Colonic mucosa (tissue), 4 donors: ENCODE measurements around the gene PDZD4. TPM values are rescaled to one million over a fixed set of nuclear protein-coding genes. Genes with fewer than 3 reads are reported as not detected.

ENCODE experiments used
- DNase-seq: peaks from one replicate; pipeline ENCODE4 v3.0.0-alpha.2; 2020
- H3K27ac ChIP-seq: fragments of 200-600 bp; one replicate; pipeline ENCODE4 v1.8.0; 2021
- H3K27me3 ChIP-seq: fragments of 200-600 bp; one replicate; pipeline ENCODE4 v1.8.0; 2021
- H3K36me3 ChIP-seq: fragments of 200-600 bp; one replicate; pipeline ENCODE4 v1.8.0; 2021
- H3K4me1 ChIP-seq: fragments of 200-600 bp; one replicate; pipeline ENCODE4 v1.8.0; 2021; ENCODE audit warnings: mild to moderate bottlenecking
- H3K4me3 ChIP-seq: fragments of 200-600 bp; one replicate; pipeline ENCODE4 v1.8.0; 2021
- H3K9ac ChIP-seq, 2 donors: one replicate each; pipeline ENCODE4 v1.7.0; 2013; ENCODE audit warnings: control low read depth in 2 of 2, low read depth in 2 of 2, low read length in 2 of 2
- H3K9me3 ChIP-seq: fragments of 200-600 bp; one replicate; pipeline ENCODE4 v1.8.0; 2021
- intact Hi-C: fragments of 100-400 bp; cut with DNase I; formaldehyde crosslinking; loops from one replicate; pipeline ENCODE4 v1.14.1; 2022
- total RNA-seq, 2 donors: library from RNA; stranded (reverse); fragmentation: NEBNext Ultra II Directional in 1 of 2; extraction: Animal tissue kit (Norgen Biotek cat#: 25700) in 1 of 2; gene quantifications; one replicate each; pipeline ENCODE4 v1.2.1, GENCODE V29; 2021
- TF ChIP-seq, protein P1 (sequence below): fragments of 200-600 bp; IDR thresholded peaks from one replicate; pipeline ENCODE4 v1.8.0; 2022; ENCODE audit warnings: antibody characterized with exemption, mild to moderate bottlenecking
- donor health status: healthy.
- donor health status: DM: no; HTN: no; CAD: no.
- donor health status: DM: no; HTN: no; CAD: no.

Gene PDZD4
- total RNA-seq, 2 donors from 2014 or later, result 1.5 to 3.2 TPM

DNA sequence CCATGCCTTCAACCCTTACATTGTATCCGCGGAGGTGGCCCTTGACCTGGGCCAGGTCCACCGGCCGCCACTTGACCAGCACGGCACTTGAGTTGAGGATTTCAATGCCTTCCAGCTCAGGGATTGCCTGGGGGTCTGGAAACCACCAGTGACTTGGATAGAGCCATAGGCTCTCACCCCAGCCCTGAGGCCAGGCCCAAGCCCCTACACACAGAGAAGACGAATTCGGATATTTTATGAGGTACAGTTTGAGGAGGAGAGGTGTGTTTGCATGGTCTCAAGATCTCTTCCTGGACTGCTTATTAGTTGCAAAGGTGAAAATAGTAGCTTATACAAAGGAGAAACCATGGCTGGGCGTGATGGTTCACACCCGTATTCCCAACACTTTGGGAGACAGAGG, 35.3 kb upstream of the PDZD4 start:
- Histone ChIP-seq H3K27me3 (peaks cover 5% of the 10 kb centered on the region), H3K27ac (no peak overlapping the region), H3K4me1 (no peaks in the 10 kb centered on the region), H3K4me3 (no peak overlapping the region), H3K9ac (no peak overlapping the region), H3K9me3 (no peaks in the 10 kb centered on the region), H3K36me3 (no peaks in the 10 kb centered on the region)
- intact Hi-C loops, result no loop called here
- TF ChIP-seq, protein P1, sequence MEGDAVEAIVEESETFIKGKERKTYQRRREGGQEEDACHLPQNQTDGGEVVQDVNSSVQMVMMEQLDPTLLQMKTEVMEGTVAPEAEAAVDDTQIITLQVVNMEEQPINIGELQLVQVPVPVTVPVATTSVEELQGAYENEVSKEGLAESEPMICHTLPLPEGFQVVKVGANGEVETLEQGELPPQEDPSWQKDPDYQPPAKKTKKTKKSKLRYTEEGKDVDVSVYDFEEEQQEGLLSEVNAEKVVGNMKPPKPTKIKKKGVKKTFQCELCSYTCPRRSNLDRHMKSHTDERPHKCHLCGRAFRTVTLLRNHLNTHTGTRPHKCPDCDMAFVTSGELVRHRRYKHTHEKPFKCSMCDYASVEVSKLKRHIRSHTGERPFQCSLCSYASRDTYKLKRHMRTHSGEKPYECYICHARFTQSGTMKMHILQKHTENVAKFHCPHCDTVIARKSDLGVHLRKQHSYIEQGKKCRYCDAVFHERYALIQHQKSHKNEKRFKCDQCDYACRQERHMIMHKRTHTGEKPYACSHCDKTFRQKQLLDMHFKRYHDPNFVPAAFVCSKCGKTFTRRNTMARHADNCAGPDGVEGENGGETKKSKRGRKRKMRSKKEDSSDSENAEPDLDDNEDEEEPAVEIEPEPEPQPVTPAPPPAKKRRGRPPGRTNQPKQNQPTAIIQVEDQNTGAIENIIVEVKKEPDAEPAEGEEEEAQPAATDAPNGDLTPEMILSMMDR, result no peak
- DNase-seq, result no peak

DNA sequence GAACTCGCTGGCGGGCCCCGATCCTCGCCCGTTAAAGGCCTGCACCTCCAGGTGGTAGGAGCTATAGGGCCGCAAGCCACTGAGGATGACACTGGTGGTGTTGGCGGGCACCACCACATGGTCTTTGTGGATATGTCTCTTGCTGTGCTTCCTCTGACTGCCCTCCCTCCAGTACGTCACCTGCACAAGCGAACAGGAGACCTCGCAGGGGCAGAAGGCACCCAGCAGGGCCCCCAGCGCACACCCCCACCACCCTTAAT, 34.9 kb upstream of the PDZD4 start:
- no peak overlapping the region for H3K27ac ChIP-seq
- H3K4me3 ChIP-seq, result no peak overlapping the region
- TF ChIP-seq, protein P1, result no peak
- H3K4me1 ChIP-seq, result no peaks in the 10 kb centered on the region
- H3K9ac ChIP-seq, result no peak overlapping the region
- peaks cover 5% of the 10 kb centered on the region for H3K27me3 ChIP-seq
- no peaks in the 10 kb centered on the region for H3K9me3 ChIP-seq
- intact Hi-C loops, result no loop called here
- H3K36me3 ChIP-seq, result no peaks in the 10 kb centered on the region
- DNase-seq, result no peak

DNA sequence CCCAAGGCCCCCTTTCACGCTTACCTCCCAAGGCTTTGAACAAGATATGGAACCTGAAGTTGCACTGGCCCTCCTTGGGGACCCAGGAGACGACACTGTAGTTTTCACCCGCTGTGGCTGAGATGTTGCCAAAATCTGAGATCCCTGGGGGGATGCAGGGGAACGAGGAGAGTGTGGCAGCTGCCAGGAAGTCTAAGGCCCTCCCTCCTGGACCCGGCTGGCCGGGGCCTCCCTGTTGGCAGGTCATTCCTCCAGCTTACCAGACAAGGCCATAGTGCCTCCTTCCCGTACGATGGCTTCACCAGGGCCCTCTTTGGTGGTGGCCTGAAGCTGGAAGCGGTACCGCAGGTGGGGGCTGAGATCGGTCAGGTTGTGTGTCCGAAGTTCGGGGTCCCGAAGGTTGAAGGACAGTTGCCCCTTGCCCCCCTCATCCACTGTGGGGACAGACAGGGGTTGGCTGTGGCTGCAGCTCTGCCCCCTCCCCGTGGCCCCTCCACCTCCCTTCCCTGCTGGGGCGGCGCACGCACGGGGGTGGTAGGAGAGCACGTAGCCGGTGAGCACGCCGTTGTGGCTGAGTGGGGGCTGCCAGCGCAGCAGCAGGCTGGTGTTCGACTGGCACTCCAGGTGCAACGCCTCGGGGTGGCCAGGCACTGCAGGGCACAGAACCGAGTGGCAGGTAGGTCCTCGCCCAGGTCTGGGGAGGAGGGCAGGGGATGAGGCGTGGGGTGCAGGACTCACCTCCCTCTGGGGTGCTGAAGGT, 34.4 kb upstream of the PDZD4 start:
- DNase-seq, result no peak
- H3K27me3 ChIP-seq, result peaks cover 5% of the 10 kb centered on the region
- H3K9ac ChIP-seq, result no peak overlapping the region

DNA sequence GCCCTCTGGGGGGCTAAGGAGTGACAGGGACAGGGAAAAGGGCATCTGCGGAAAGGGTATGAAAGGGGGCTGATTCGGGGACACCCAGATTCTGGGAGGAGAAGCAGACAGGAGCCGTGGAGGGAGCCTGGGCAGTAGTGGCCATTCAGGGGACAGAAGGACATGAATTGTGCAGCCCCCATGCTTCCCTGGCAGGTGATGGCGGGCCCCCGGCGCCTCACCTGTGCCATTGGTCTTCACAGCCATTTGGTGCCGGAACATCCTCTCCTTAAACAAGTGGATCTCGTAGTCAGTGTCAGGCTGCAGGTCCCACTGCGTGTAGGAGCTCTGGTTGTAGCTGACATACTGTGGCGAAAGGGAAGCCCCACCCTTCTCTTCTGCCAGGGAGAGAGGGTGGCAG, 33.8 kb upstream of the PDZD4 start:
- no peak for DNase-seq

More for the DNA sequence above, 34.4 kb upstream of the PDZD4 start:
- intact Hi-C loops, result no loop called here
- Histone ChIP-seq H3K9me3 (no peaks in the 10 kb centered on the region), H3K4me3 (no peak overlapping the region), H3K36me3 (no peaks in the 10 kb centered on the region), H3K27ac (no peak overlapping the region), H3K4me1 (no peaks in the 10 kb centered on the region)
- TF ChIP-seq, protein P1, result no peak

DNA sequence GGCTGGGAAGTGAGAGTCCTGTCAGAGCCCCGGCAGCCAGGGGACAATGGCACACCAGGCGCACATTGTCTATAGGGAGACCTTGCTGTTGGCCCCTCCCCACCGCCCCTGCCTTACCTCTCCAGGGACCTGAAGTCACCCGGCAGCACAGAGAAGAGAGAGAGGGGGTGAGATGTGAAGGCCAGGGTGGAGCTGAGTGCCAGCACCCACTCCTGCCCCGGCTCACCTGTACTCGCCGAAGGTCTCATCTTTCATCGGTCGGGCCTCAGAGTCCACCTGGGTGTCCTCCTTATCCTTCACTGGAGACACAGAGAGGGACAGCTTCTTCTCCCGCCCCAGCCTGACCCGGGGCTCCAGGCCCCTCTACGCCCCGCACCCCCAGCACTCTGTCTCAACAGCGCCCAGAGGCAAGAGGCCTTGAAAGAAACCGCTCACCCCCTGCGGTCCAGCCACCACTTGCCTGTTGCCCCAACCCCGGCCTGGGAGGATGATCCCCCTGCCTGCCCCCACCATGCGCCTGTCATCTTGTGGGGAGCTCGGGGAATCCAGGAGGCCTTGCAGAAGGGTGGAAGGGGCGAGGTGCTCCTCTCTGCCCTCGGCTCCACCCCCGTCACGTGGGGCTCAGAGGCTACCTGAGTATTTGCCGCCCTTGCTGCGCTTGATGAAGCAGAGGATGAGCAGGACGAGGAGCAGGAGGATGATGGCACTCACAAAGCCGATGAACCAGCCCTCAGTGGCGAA, 33.1 kb upstream of the PDZD4 start:
- Histone ChIP-seq H3K27me3 (peaks cover 5% of the 10 kb centered on the region), H3K4me1 (no peaks in the 10 kb centered on the region), H3K27ac (no peak overlapping the region), H3K9ac (no peak overlapping the region), H3K9me3 (no peaks in the 10 kb centered on the region), H3K36me3 (no peaks in the 10 kb centered on the region), H3K4me3 (no peak overlapping the region)
- intact Hi-C loops, result no loop called here
- TF ChIP-seq, protein P1, result no peak
- no peak for DNase-seq

More for the DNA sequence above, 33.8 kb upstream of the PDZD4 start:
- peaks cover 5% of the 10 kb centered on the region for H3K27me3 ChIP-seq
- H3K4me1 ChIP-seq, result no peaks in the 10 kb centered on the region
- no peak overlapping the region for H3K4me3 ChIP-seq
- H3K9me3 ChIP-seq, result no peaks in the 10 kb centered on the region
- H3K36me3 ChIP-seq, result no peaks in the 10 kb centered on the region
- no peak overlapping the region for H3K9ac ChIP-seq
- intact Hi-C loops, result no loop called here
- TF ChIP-seq, protein P1, result no peak
- no peak overlapping the region for H3K27ac ChIP-seq
